Activated CD8-positive, alpha-beta memory T cell treated with anti-CD3 and anti-CD28 coated beads, Interleukin-2, amount 10 ng/mL, durations not matched to agents 7 days and 5 days (primary cell): Measurements from ENCODE around the gene FLOT1. TPM values are rescaled to one million over a fixed set of nuclear protein-coding genes. Genes with fewer than 3 reads are reported as not detected.

Source experiments
- ATAC-seq: fragments of 150-1000 bp; cut with Tn5 transposase; one replicate; pipeline ENCODE4 v1.10.0; 2021; ENCODE audit warnings: moderate library complexity
- CTCF ChIA-PET: fragments of 350-600 bp; sonication (Branson Sonifier 250); formaldehyde crosslinking; loops from one replicate; lab custom pipeline; 2021; ENCODE audit warnings: antibody characterized with exemption; lab: Charles Lee
- DNase-seq: peaks from one replicate; pipeline ENCODE4 v3.0.0-alpha.2; 2020
- H3K27ac Mint-ChIP-seq: one replicate; pipeline ENCODE4 v1.8.0; 2021; ENCODE audit warnings: mild to moderate bottlenecking, mixed read lengths
- H3K27me3 Mint-ChIP-seq: one replicate; pipeline ENCODE4 v1.8.0; 2021; ENCODE audit warnings: mixed read lengths
- H3K36me3 Mint-ChIP-seq: one replicate; pipeline ENCODE4 v1.8.0; 2021; ENCODE audit warnings: mild to moderate bottlenecking, mixed read lengths
- H3K4me1 Mint-ChIP-seq: one replicate; pipeline ENCODE4 v1.8.0; 2021; ENCODE audit warnings: mixed read lengths
- H3K4me3 Mint-ChIP-seq: one replicate; pipeline ENCODE4 v1.8.0; 2021; ENCODE audit warnings: mild to moderate bottlenecking, moderate library complexity, mixed read lengths
- H3K9me3 Mint-ChIP-seq: one replicate; pipeline ENCODE4 v1.8.0; 2022; ENCODE audit warnings: low read depth, mixed read lengths
- total RNA-seq, 2 experiments: library from RNA; stranded (reverse); gene quantifications; one replicate each; pipeline ENCODE4 v1.2.3, GENCODE V29; 2021

Gene FLOT1
- total RNA-seq, 2 experiments from 2014 or later, result 165 to 184 TPM

- CTCF ChIA-PET, result no interaction called here
- H3K4me1 Mint-ChIP-seq, result peaks cover 3% of the 10 kb centered on the region
- H3K4me3 Mint-ChIP-seq, result no peak overlapping the region
- no peaks in the 10 kb centered on the region for H3K9me3 Mint-ChIP-seq
- ATAC-seq (no peak), DNase-seq (no peak)
- no peaks in the 10 kb centered on the region for H3K27me3 Mint-ChIP-seq
- H3K36me3 Mint-ChIP-seq, result no peaks in the 10 kb centered on the region
- no peak overlapping the region for H3K27ac Mint-ChIP-seq
These were observed 7.3 kb upstream of the FLOT1 start for GRCh38 chr6:30749554-30750378.

GRCh38 chr6:30748851-30749540 is 6.5 kb upstream of the FLOT1 start:
- Mint-ChIP-seq H3K36me3 (no peaks in the 10 kb centered on the region), H3K4me1 (peaks cover 7% of the 10 kb centered on the region), H3K9me3 (no peaks in the 10 kb centered on the region), H3K27ac (no peak overlapping the region), H3K27me3 (no peaks in the 10 kb centered on the region), H3K4me3 (no peak overlapping the region)
- CTCF ChIA-PET, result interaction anchor here (0.8 kb wide), 1 partner anchor 80 kb away, joined by 4 read pairs; no protein-coding TSS in a partner anchor
- no peak for ATAC-seq
- DNase-seq, result no peak

- CTCF ChIA-PET, result interaction anchor here (0.7 to 1.7 kb wide), 5 partner anchors 12 to 81 kb away, joined by 3 to 5 read pairs (median 4); no protein-coding TSS in a partner anchor
These were observed 5.6 kb upstream of the FLOT1 start for GRCh38 chr6:30747902-30748769.

GRCh38 chr6:30747300-30747687 is 4.8 kb upstream of the FLOT1 start:
- Mint-ChIP-seq H3K9me3 (no peaks in the 10 kb centered on the region), H3K4me1 (peaks cover 15% of the 10 kb centered on the region), H3K27ac (peak overlapping the region; percentile 5), H3K4me3 (no peak overlapping the region), H3K27me3 (no peaks in the 10 kb centered on the region), H3K36me3 (peaks cover 2% of the 10 kb centered on the region)
- CTCF ChIA-PET, result interaction anchor here (0.7 to 1.9 kb wide), 6 partner anchors 11 to 168 kb away, joined by 3 to 5 read pairs (median 4); no protein-coding TSS in a partner anchor
- ATAC-seq (no peak), DNase-seq (no peak)

More at GRCh38 chr6:30747902-30748769, 5.6 kb upstream of the FLOT1 start:
- ATAC-seq (no peak), DNase-seq (no peak)
- Mint-ChIP-seq H3K27ac (no peak overlapping the region), H3K36me3 (peaks cover 2% of the 10 kb centered on the region), H3K4me3 (no peak overlapping the region), H3K9me3 (no peaks in the 10 kb centered on the region), H3K4me1 (peaks cover 14% of the 10 kb centered on the region), H3K27me3 (no peaks in the 10 kb centered on the region)

- Mint-ChIP-seq H3K4me1 (peaks cover 42% of the 10 kb centered on the region), H3K27me3 (no peaks in the 10 kb centered on the region), H3K27ac (peak within 1 kb of the TSS; percentile 86), H3K9me3 (no peaks in the 10 kb centered on the region), H3K4me3 (peak within 1 kb of the TSS; percentile 95), H3K36me3 (peaks cover 29% of the 10 kb centered on the region)
- DNase-seq, result peak; percentile 80
- ATAC-seq, result peak; percentile 49
- CTCF ChIA-PET, result interaction anchor here (0.6 to 6.4 kb wide), 17 partner anchors 8 to 147 kb away, joined by 3 to 35 read pairs (median 4); no protein-coding TSS in a partner anchor
These were observed 1.7 kb upstream of the FLOT1 start, which contains the start of gene IER3 for GRCh38 chr6:30744054-30744805. Gene IER3 (minus strand): TSS chr6:30744547. CDS start chr6:30744518, 29 bp downstream.

- peaks cover 51% of the 10 kb centered on the region for H3K4me1 Mint-ChIP-seq
- CTCF ChIA-PET, result interaction anchor here (0.6 to 6.4 kb wide), 17 partner anchors 9 to 146 kb away, joined by 3 to 35 read pairs (median 4); no protein-coding TSS in a partner anchor
- ATAC-seq, result peak; percentile 45
- H3K27ac Mint-ChIP-seq, result peak overlapping the region; percentile 86
- DNase-seq, result peak; percentile 68
- H3K36me3 Mint-ChIP-seq, result peaks cover 37% of the 10 kb centered on the region
- peak overlapping the region; percentile 95 for H3K4me3 Mint-ChIP-seq
- H3K27me3 Mint-ChIP-seq, result no peaks in the 10 kb centered on the region
- H3K9me3 Mint-ChIP-seq, result no peaks in the 10 kb centered on the region
These were observed 889 bp upstream of the FLOT1 start for GRCh38 chr6:30743099-30744053.

- Mint-ChIP-seq H3K36me3 (peaks cover 50% of the 10 kb centered on the region), H3K4me1 (peaks cover 66% of the 10 kb centered on the region), H3K9me3 (no peaks in the 10 kb centered on the region), H3K27me3 (no peaks in the 10 kb centered on the region), H3K27ac (peak overlapping the region; percentile 83), H3K4me3 (peak overlapping the region; percentile 95)
- no peak for DNase-seq
- CTCF ChIA-PET, result interaction anchor here (0.7 to 32.1 kb wide), 8 partner anchors 10 to 346 kb away, joined by 3 to 936 read pairs (median 8); partner anchors contain the start of gene DHX16
- no peak for ATAC-seq
These were observed 635 bp downstream of the FLOT1 start for GRCh38 chr6:30741789-30742315.

- Mint-ChIP-seq H3K27me3 (no peaks in the 10 kb centered on the region), H3K9me3 (no peaks in the 10 kb centered on the region), H3K27ac (peak overlapping the region; percentile 83), H3K4me1 (peaks cover 72% of the 10 kb centered on the region), H3K4me3 (peak overlapping the region; percentile 95), H3K36me3 (peaks cover 54% of the 10 kb centered on the region)
- CTCF ChIA-PET, result interaction anchor here (0.7 to 32.1 kb wide), 6 partner anchors 9 to 346 kb away, joined by 3 to 936 read pairs (median 17); partner anchors contain the start of gene DHX16
- DNase-seq (no peak), ATAC-seq (no peak)
These were observed 1.3 kb downstream of the FLOT1 start for GRCh38 chr6:30741063-30741779.

GRCh38 chr6:30740540-30740870 is 2.0 kb downstream of the FLOT1 start:
- Mint-ChIP-seq H3K27ac (peak overlapping the region; percentile 36), H3K4me1 (peaks cover 79% of the 10 kb centered on the region), H3K27me3 (no peaks in the 10 kb centered on the region), H3K4me3 (peak overlapping the region; percentile 95), H3K9me3 (no peaks in the 10 kb centered on the region), H3K36me3 (peaks cover 61% of the 10 kb centered on the region)
- no peak for DNase-seq
- CTCF ChIA-PET, result interaction anchor here (0.9 to 32.1 kb wide), 4 partner anchors 9 to 174 kb away, joined by 3 to 936 read pairs (median 19); partner anchors contain the start of genes DHX16 and VARS2
- ATAC-seq, result no peak

- ATAC-seq (no peak), DNase-seq (no peak)
- Mint-ChIP-seq H3K4me1 (peaks cover 76% of the 10 kb centered on the region), H3K4me3 (no peak overlapping the region), H3K36me3 (peaks cover 67% of the 10 kb centered on the region), H3K27me3 (no peaks in the 10 kb centered on the region), H3K9me3 (no peaks in the 10 kb centered on the region), H3K27ac (no peak overlapping the region)
- CTCF ChIA-PET, result interaction anchor here (0.9 to 32.1 kb wide), 7 partner anchors 7 to 177 kb away, joined by 3 to 936 read pairs (median 9); partner anchors contain the start of genes DHX16 and TUBB
These were observed 4.0 kb downstream of the FLOT1 start for GRCh38 chr6:30738532-30738931.
